ENCODE data around the gene MEIOC.

GRCh38 chr17:44642834-44643233 is 13.4 kb upstream of the MEIOC start:
- TF ChIP-seq CTCF (IDR thresholded peaks at IDR 0.05) (no peak), EP300 (IDR thresholded peaks at IDR 0.05) (no peak)

Data from esophagus muscularis mucosa (tissue), 3 donors.